SK-N-MC (cell line): ENCODE measurements around the gene RTKN.

Experiments used
- EZH2 ChIP-seq: fragments of 200-600 bp; sonication (generic); IDR thresholded peaks from one replicate; pipeline ENCODE4 v1.6.1; 2017; ENCODE audit warnings: antibody characterized with exemption
- FOXP2 ChIP-seq: optimal IDR thresholded peaks from 2 replicates; pipeline ENCODE3; 2011; ENCODE audit warnings: mild to moderate bottlenecking, moderate library complexity; ENCODE audit not compliant: insufficient read depth; ENCODE audit errors: extremely low read length, control extremely low read depth
- POLR2AphosphoS5 ChIP-seq: IDR thresholded peaks from 2 replicates; pipeline ENCODE4 v1.6.1; 2012; ENCODE audit warnings: mild to moderate bottlenecking, low read depth, low read length, borderline replicate concordance

DNA sequence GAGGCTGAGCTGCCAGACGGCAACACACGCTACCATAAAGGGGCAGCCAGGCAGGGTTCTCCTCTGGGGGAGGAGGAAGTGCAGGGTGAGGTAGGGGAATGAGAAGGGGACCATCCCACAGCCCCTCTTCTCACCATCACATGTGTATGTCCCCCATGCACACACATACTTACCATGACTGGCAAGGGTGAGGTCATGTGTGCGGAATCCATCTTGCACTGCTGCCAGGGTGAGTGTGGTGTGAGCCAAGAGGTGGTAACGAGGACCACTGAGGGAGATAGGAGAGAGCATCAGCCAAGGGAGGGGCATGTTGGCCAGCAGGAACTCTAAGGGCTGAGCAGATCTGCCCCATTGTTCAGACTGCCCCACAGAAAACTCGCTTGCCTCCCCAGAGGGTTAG, 13.1 kb downstream of the RTKN start:
- no peak for TF ChIP-seq EZH2
- TF ChIP-seq POLR2AphosphoS5, result no peak
- TF ChIP-seq FOXP2, result no peak
